SK-N-SH treated with all-trans-retinoic acid at 6 μM for 48 hours (cell line): ENCODE data around the gene CHMP1A.
"Not testable (repeated sequence)": the region's sequence is repeated elsewhere in the genome, so short reads cannot be mapped to it uniquely, and the experiment has no call there.

ENCODE experiments used
- ATAC-seq: fragments of 200-7000 bp; cut with Tn5 transposase; 3 replicates; pipeline ENCODE4 v1.9.1; 2020; ENCODE audit warnings: mild to moderate bottlenecking, moderate library complexity
- CSDC2 ChIP-seq: fragments of 250-450 bp; sonication (Bioruptor Pico); IDR thresholded peaks from 2 replicates; pipeline ENCODE4 v1.5.0; 2020; ENCODE audit warnings: mild to moderate bottlenecking, moderate library complexity
- CSRNP3 ChIP-seq: fragments of 250-450 bp; sonication (Bioruptor Pico); IDR thresholded peaks from 2 replicates; pipeline ENCODE4 v1.5.1; 2021; ENCODE audit warnings: mild to moderate bottlenecking, moderate library complexity
- ESRRG ChIP-seq: fragments of 250-450 bp; sonication (Bioruptor Pico); IDR thresholded peaks from 2 replicates; pipeline ENCODE4 v1.6.1; 2021; ENCODE audit warnings: mild to moderate bottlenecking
- GLIS3 ChIP-seq: fragments of 250-450 bp; sonication (Bioruptor Pico); IDR thresholded peaks from 2 replicates; pipeline ENCODE4 v1.5.0; 2020; ENCODE audit warnings: mild to moderate bottlenecking, moderate library complexity
- ISL1 ChIP-seq: fragments of 250-450 bp; sonication (Bioruptor Pico); IDR thresholded peaks from 2 replicates; pipeline ENCODE4 v2.1.2; 2022; ENCODE audit warnings: mild to moderate bottlenecking, moderate library complexity
- OSR1 ChIP-seq: fragments of 250-450 bp; sonication (Bioruptor Pico); IDR thresholded peaks from 2 replicates; pipeline ENCODE4 v1.8.0; 2022; ENCODE audit warnings: moderate library complexity, mild to moderate bottlenecking, inconsistent platforms
- PATZ1 ChIP-seq: fragments of 250-450 bp; sonication (Bioruptor Pico); IDR thresholded peaks from 2 replicates; pipeline ENCODE4 v1.8.0; 2020; ENCODE audit warnings: mild to moderate bottlenecking, moderate library complexity, borderline replicate concordance
- POU6F1 ChIP-seq: fragments of 250-450 bp; sonication (Bioruptor Pico); IDR thresholded peaks from 2 replicates; pipeline ENCODE4 v1.8.0; 2021; ENCODE audit warnings: low read depth, mild to moderate bottlenecking, moderate library complexity, borderline replicate concordance
- PPARA ChIP-seq: fragments of 250-450 bp; sonication (Bioruptor Pico); IDR thresholded peaks from 2 replicates; pipeline ENCODE4 v1.5.0; 2020; ENCODE audit warnings: mild to moderate bottlenecking, borderline replicate concordance
- RARB ChIP-seq: fragments of 250-450 bp; sonication (Bioruptor Pico); IDR thresholded peaks from 2 replicates; pipeline ENCODE4 v1.8.0; 2021; ENCODE audit warnings: mild to moderate bottlenecking, moderate library complexity
- SNAI2 ChIP-seq: fragments of 250-450 bp; sonication (Bioruptor Pico); IDR thresholded peaks from 2 replicates; pipeline ENCODE4 v1.5.0; 2020; ENCODE audit warnings: mild to moderate bottlenecking, moderate library complexity
- TCF4 ChIP-seq: fragments of 250-450 bp; sonication (Bioruptor Pico); IDR thresholded peaks from 2 replicates; pipeline ENCODE4 v1.8.0; 2021; ENCODE audit warnings: mild to moderate bottlenecking, moderate library complexity, borderline replicate concordance
- TOX ChIP-seq: fragments of 250-450 bp; sonication (Bioruptor Pico); IDR thresholded peaks from 2 replicates; pipeline ENCODE4 v1.8.0; 2021; ENCODE audit warnings: mild to moderate bottlenecking, moderate library complexity, borderline replicate concordance
- TSHZ2 ChIP-seq: fragments of 250-450 bp; sonication (Bioruptor Pico); IDR thresholded peaks from 2 replicates; pipeline ENCODE4 v1.5.0; 2020; ENCODE audit warnings: mild to moderate bottlenecking, moderate library complexity
- ZC3H10 ChIP-seq: fragments of 250-450 bp; sonication (Bioruptor Pico); IDR thresholded peaks from 2 replicates; pipeline ENCODE4 v1.5.1; 2021; ENCODE audit warnings: mild to moderate bottlenecking, moderate library complexity
- ZFP3 ChIP-seq: fragments of 250-450 bp; sonication (Bioruptor Pico); IDR thresholded peaks from 2 replicates; pipeline ENCODE4 v1.5.0; 2020; ENCODE audit warnings: mild to moderate bottlenecking, moderate library complexity
- ZFP30 ChIP-seq: fragments of 450-650 bp; formaldehyde crosslinking; IDR thresholded peaks from 2 replicates; pipeline ENCODE4 v1.5.0; 2022; ENCODE audit warnings: mild to moderate bottlenecking, moderate library complexity
- ZNF565 ChIP-seq: fragments of 450-650 bp; formaldehyde crosslinking; conservative IDR thresholded peaks from 2 replicates; pipeline ENCODE4 v1.5.0; 2020; ENCODE audit warnings: low read depth, mild to moderate bottlenecking, moderate library complexity
- ZNF70 ChIP-seq: fragments of 450-650 bp; formaldehyde crosslinking; IDR thresholded peaks from 2 replicates; pipeline ENCODE4 v1.5.0; 2020; ENCODE audit warnings: mild to moderate bottlenecking, moderate library complexity
- ZNF8 ChIP-seq: fragments of 450-650 bp; formaldehyde crosslinking; IDR thresholded peaks from 2 replicates; pipeline ENCODE4 v1.5.0; 2020; ENCODE audit warnings: mild to moderate bottlenecking, moderate library complexity

The CHMP1A gene

GRCh38 chr16:89695875-89696669 lies 38.6 kb upstream of the CHMP1A start:
- ATAC-seq, result no peak
- TF ChIP-seq ESRRG (CRISPR knock-in tag) (no peak), ZNF565 (no peak), POU6F1 (CRISPR knock-in tag) (no peak), TOX (CRISPR knock-in tag) (no peak), ZNF8 (no peak), RARB (no peak), SNAI2 (no peak), ZFP30 (CRISPR knock-in tag) (no peak), CSDC2 (no peak), ZFP3 (CRISPR knock-in tag) (no peak), CSRNP3 (CRISPR knock-in tag) (no peak), PATZ1 (CRISPR knock-in tag) (no peak), OSR1 (CRISPR knock-in tag) (no peak), GLIS3 (CRISPR knock-in tag) (no peak), ISL1 (CRISPR knock-in tag) (no peak), TSHZ2 (CRISPR knock-in tag) (no peak), ZC3H10 (CRISPR knock-in tag) (no peak), PPARA (CRISPR knock-in tag) (no peak), ZNF70 (CRISPR knock-in tag) (no peak)

- ATAC-seq, result no peak
- no peak for TF ChIP-seq TCF4 (CRISPR knock-in tag)
- TF ChIP-seq ZFP3 (CRISPR knock-in tag), result 0 out of 2 replicates have a peak, but pooled peaks have one; percentile 48
Observed at GRCh38 chr16:89695086-89695874, 37.8 kb upstream of the CHMP1A start.

- not testable (repeated sequence) for ATAC-seq
Observed at GRCh38 chr16:89694784-89695085, 37.2 kb upstream of the CHMP1A start.
